ENCODE measurements around the gene PSME2.

Gene PSME2, protein sequence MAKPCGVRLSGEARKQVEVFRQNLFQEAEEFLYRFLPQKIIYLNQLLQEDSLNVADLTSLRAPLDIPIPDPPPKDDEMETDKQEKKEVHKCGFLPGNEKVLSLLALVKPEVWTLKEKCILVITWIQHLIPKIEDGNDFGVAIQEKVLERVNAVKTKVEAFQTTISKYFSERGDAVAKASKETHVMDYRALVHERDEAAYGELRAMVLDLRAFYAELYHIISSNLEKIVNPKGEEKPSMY

DNA sequence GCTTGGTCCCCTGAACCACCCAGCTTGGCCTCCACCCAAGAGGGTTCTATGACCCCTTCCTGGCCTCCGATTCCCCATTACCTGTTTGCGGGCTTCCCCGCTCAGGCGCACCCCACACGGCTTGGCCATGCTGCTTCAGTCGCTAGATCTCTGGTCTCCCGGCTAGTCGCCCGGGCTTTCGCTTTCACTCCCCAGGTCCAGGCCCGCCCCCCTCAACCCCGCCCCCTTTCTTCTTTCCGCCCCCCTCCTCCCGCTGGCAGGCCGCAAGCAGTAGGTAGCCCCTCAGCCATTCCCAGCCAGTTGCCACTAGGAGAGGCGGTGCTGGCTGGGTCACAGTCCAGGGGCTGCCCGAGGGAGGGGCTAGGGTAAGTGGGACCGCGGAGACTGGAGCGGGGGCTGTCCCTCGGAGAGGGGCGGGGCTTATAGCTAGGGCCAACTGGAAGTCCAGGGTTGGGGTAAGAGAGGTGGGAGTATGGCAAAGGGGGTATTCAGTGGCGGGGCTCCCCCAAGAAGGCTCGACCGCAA lies at the start of gene PSME2:
Gene PSME2 (minus strand): TSS at position 158 of the 525 bp plus-strand sequence. CDS start 29 bp downstream, at position 129.
- in situ Hi-C loops (cut with MboI; ENCODE audit: low sequenced_read_pairs): no loop called here

DNA sequence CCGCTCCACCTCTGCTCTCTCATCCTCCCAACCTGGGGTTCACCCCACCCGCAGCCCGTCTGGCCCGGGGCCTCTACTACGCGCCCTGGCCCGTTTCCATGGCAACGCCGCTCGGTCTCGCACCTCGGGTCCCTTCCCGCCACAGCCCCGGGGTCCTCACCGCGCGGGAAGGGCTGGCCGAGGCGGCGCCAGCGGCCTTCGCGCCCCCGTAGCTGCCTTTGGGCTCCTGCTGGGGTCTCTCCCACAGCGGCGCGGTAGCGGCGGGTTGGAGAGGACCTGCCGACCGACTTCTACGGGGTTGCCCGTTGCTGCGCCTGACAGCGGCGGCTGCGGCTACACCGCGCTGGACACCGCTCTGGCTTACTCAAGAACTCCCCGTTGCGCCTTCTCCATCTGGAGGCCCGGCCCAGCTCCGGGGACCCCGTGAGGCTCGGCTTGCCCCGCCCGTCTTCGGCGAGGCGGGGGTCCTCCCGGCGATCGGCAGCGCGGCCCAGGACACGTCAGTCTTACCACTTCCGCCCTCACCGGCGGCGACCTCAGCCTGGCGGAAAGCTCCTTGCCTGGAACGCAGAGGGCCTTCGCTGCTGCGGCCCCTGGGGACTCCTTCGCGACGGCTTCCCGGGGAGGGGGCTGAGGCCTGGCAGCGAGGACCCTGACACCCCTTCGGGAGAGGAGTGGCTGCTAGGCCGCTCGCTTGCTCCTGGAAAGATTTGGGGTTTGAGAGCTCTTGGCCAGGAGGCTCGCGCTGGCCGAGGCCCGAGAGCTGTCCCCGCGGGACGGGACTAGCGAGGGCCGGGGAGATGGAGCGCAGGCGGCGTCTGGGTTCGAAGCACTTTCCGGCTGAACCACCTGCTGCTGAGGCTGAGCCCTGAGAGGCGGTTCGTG lies 49.0 kb upstream of the PSME2 start, which contains the start of gene TM9SF1:
Gene TM9SF1 (minus strand): TSS at position 256 of the 885 bp plus-strand sequence. CDS start 422 bp downstream, outside the sequence.
- in situ Hi-C loops (cut with MboI; ENCODE audit: low sequenced_read_pairs): no loop called here

DNA sequence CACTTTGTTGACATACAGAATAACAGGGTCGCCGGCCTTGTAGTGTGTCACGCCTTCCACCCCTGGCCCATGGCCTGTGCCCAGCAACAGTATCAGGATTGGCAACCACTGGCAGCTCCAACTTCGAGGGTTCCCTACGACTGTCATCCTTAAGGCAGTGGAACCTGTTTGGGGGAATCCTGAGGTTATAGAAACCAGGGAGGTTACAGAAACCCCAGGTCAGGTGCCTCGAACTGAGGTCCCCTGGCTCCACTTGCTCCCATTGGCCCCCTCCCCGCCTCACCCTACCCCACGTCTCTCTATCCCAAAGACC lies 48.4 kb upstream of the PSME2 start:
- in situ Hi-C loops (cut with MboI; ENCODE audit: low sequenced_read_pairs): no loop called here

- in situ Hi-C loops (cut with MboI; ENCODE audit: low sequenced_read_pairs): no loop called here
These were observed 47.9 kb upstream of the PSME2 start for GRCh38 chr14:24194186-24194872.

GRCh38 chr14:24192933-24193332 lies 46.5 kb upstream of the PSME2 start:
- in situ Hi-C loops (cut with MboI; ENCODE audit: low sequenced_read_pairs): no loop called here

DNA sequence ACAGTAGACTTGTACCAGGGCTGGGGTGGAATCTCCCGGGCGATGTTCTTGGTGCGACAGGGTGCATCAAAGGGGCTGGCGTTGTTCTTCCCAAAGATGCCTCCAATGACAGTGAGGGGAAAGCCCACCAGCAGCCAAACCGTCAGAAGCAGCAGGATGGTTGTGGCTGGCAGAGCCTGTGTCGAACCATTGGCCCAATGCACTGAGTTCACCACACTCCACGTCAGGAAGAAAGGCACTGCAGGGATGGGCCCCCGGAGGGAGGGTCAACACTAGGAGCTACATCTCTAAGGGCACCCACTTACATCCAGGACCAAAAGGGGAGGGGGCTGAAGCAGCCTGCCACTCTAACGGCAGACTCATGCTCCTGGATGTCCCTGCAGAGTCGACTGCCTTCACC lies 44.0 kb upstream of the PSME2 start:
- in situ Hi-C loops (cut with MboI; ENCODE audit: low sequenced_read_pairs): no loop called here

- in situ Hi-C loops (cut with MboI; ENCODE audit: low sequenced_read_pairs): no loop called here
These were observed 43.0 kb upstream of the PSME2 start for GRCh38 chr14:24189460-24189859.

DNA sequence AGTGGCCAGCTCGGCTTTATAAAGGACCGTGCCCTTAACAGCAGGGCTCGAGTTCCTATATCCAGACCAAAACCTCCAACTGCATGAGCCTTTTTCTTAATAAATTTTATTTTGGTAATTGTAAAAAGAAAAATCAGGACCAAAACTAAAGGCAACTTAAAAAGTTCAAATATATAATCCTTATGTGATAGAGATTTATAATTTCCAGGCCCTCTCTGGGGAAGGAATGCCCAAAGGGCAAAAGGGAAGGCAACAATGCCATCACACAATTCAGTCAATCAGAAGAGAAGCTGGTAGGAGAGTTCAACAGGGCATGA lies 42.6 kb upstream of the PSME2 start:
- in situ Hi-C loops (cut with MboI; ENCODE audit: low sequenced_read_pairs): no loop called here

- in situ Hi-C loops (cut with MboI; ENCODE audit: low sequenced_read_pairs): no loop called here
These were observed 42.0 kb upstream of the PSME2 start, which contains the start of gene IPO4 for GRCh38 chr14:24188251-24189058. IPO4 (minus strand) TSS chr14:24188816; CDS start chr14:24188787, 29 bp downstream.

DNA sequence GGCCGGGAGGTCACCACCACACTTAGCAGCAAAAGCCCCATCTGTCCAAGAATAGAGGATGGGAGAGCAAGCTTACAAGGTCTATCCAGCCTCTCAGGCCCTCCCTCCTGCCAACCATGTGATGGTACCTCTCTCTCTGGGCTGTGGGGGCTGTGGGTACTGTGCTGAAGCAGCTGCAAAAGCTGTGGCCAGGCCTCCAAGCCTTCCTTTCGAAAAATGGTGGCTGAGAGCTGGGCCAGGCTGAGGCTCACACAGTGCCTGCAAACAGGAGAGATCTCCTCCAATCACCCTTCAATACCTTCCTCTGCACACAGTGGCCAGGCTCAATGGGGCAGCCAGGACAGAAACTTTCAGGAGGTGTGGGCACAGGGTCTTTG lies 41.1 kb upstream of the PSME2 start:
- in situ Hi-C loops (cut with MboI; ENCODE audit: low sequenced_read_pairs): no loop called here

- in situ Hi-C loops (cut with MboI; ENCODE audit: low sequenced_read_pairs): no loop called here
These were observed 40.6 kb upstream of the PSME2 start for GRCh38 chr14:24186831-24187538.

DNA sequence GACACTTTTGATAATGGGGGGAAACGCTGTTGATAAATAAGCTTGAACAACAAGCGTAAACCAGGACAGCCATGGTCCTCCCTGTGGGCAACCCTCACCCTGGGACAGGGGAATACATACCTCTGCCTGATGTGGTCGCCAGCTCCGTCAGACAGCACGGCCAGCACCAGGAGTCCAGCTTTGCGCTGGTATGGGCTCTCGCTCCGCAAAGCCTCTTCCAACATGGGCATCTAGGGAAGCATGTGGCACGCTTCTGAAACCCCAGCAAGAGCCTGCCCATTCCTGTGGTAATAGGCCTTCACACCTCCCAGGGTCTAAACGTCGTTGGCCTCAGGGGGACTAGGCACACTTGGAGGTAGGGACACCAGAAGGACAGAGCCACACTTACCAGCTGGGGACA lies 39.3 kb upstream of the PSME2 start:
- in situ Hi-C loops (cut with MboI; ENCODE audit: low sequenced_read_pairs): no loop called here

DNA sequence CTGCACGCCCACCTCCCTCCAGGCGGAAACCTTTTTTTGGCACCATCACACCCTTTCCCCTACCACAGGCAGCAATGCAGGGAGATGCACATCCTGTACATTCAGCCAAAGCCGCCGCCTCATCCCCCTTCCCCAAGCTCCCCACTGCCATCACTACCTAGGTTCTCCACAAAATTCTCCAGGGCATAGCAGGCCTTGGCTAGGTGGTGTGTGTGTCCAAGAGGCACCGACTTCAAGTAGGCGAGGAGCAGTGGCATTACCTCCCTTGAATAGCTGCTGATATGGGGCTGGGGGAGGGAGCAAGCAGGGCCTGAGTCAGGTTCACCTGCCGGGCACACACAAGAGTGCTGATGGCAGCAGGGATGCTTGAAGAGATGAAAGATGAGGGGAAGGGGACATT lies 38.6 kb upstream of the PSME2 start:
- in situ Hi-C loops (cut with MboI; ENCODE audit: low sequenced_read_pairs): no loop called here

DNA sequence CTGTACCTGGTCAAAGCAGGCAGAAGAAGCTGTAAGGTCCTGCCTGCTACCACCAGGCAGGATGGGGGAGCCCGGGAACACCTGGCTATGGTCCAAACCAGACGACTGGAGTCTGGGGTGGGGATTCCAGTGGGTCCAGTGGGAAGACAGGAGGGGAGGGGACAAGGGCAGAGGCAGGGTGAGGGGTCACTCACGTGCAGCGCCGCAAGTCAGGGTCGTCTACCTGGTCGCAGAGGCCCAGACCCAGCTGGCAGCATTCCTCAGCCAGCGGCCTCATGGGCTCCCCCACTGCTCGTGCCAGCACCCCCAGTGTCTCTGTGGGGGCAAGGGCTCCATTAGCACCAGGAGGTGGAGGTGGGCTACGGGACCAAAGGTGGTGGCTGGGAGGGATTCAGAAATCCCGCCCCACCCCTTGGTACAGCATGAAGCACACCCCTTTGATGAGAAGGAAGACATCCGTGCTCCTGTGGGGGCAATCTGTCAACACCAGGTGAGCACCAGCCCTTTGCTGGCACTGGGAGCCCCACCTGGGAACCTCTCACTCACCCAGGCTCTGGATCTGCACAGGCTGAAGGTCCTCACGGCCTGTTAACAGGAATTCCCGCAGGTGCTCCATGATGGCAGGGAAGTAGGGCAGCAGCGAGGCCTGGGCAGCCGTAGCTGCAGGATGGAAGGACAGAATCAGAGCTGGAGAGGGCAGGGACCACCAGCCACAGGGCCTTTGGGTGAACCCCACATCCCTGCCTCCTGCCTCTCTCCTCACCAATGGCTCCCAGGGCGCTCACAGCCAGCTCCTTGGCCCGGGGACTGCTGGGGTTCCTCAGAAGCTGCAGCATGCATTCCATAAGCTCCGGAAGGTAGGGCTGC lies 37.9 kb upstream of the PSME2 start:
- in situ Hi-C loops (cut with MboI; ENCODE audit: low sequenced_read_pairs): no loop called here

DNA sequence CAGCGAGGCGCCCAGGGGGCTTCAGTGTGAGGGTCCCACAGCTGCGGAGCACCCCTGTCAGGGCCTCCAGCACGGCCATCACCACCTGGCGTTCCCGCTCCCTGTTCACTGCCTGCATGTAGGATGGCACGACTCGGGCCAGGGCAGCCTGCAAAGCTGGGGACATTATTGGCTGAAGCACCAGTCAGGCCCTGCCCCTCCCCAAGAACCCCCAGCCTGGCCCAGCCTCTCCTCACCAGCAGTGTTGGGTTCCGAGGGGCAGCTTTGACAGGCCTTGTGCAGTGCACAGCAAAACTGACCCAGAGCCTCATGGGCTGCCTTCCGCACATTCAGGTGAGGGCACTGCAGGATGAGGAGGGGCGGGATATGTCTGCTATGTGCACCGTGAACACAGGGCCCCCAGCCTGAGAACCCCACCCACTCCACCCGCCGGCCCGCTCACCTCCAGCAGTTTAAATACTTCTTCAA lies 36.6 kb upstream of the PSME2 start:
- in situ Hi-C loops (cut with MboI; ENCODE audit: low sequenced_read_pairs): no loop called here

DNA sequence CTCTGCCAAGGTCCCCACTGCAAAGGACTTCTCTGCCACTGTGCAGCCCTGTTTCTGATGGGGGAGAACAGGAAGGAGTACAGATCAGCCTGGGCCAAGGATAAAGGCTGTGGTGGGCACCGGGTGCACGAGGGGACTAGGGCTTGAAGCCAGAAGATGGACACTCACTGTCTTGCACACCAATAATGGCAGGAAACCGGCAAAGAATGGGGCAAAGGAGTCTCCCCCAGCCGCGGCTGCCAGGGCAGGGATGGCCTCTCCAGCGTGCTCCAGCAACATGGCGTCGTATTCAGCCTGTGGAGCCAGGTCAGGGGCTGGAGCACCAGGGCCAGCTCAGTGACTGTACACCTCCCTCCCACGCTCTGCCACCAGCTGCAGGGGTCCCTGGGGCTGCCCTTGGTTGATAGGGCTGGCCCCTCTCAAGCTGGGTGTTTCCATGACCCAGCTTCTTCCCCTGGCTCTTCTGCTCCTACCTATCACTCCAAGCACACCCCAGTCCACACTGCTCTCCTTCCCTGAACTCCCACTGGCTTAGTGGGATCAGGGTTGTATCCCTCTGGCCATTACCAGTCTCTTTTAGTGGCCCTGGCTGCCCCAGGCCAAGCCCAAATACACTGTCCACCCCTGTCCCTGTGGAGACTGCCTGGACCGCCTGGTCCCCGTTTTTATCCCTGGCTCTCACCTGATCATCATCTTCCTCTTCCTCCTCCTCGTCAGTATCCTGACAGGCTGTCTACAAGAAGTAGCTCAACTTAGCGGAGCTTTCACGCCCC lies 35.9 kb upstream of the PSME2 start:
- in situ Hi-C loops (cut with MboI; ENCODE audit: low sequenced_read_pairs): no loop called here

DNA sequence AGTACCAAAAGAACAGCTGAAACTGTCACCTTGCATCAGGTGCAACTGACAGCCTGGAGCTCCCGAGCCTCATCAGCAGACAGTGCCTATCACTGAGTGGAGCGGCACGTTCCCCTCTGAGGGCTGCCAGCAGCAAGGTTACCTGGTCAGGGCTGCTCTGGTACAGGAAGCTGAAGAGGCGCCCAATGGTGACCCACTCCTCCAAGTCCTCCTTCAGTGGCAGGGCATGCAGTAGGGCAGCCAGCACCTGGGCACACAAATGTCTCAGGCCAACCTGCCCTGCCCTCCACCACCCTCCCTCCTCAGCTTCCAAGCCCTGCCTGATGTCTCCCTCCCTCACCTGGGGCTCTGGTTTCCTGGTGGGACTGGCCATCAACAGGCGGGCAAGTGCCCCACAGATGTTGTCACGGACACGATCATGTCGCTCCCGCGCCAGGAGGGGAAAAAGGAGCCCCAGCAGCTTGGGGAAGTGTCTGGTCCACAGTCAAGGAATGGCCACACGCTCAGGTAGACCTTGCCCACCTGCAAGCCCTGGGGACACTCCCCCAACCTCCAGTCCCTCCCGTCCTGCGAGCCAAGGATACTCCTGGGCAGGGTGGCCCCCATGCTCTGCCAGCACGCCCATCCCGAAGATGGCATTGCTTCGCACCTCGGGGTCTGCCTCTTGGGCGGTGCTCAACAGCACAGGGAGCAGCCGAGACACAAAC lies 35.1 kb upstream of the PSME2 start:
- in situ Hi-C loops (cut with MboI; ENCODE audit: low sequenced_read_pairs): no loop called here
